Testis (tissue), 2 donors: ENCODE data around the gene KIF27.
"Not testable (repeated sequence)": the region's sequence is repeated elsewhere in the genome, so short reads cannot be mapped to it uniquely, and the experiment has no call there.

Experiments
- POLR2A ChIP-seq: fragments of 450-650 bp; IDR thresholded peaks from one replicate; pipeline ENCODE4 v1.6.1; 2017; ENCODE audit warnings: antibody characterized with exemption, mild to moderate bottlenecking, moderate library complexity
- TF ChIP-seq, protein P1 (sequence below), 3 experiments: fragments of 450-650 bp in 2 of 3; fragments of 200-600 bp in 1 of 3; sonication (generic) in 1 of 3; IDR thresholded peaks; one replicate each; pipeline ENCODE4 v1.5.1; 2016 to 2019; ENCODE audit warnings: antibody characterized with exemption in 3 of 3, mild to moderate bottlenecking in 2 of 3, moderate library complexity in 1 of 3

DNA sequence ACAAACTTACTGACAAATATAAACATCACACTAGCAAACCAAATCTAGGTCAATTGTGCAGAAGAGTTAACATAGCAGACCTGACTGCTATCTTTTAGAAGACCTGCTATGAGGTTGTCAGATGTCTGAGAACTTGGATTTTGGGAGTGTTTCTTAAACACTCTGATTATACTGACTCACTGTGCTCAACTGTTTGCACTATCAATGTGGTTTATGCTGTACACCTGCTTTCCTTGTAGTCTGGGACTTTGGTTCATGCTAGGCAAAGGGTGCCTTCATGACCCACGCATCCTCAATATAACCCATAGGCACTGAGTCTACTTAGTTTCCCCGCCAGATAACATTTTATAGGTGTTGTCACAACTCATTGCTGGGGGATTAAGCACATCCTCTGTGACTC lies 26.9 kb downstream of the KIF27 start:
- TF ChIP-seq, protein P1, sequence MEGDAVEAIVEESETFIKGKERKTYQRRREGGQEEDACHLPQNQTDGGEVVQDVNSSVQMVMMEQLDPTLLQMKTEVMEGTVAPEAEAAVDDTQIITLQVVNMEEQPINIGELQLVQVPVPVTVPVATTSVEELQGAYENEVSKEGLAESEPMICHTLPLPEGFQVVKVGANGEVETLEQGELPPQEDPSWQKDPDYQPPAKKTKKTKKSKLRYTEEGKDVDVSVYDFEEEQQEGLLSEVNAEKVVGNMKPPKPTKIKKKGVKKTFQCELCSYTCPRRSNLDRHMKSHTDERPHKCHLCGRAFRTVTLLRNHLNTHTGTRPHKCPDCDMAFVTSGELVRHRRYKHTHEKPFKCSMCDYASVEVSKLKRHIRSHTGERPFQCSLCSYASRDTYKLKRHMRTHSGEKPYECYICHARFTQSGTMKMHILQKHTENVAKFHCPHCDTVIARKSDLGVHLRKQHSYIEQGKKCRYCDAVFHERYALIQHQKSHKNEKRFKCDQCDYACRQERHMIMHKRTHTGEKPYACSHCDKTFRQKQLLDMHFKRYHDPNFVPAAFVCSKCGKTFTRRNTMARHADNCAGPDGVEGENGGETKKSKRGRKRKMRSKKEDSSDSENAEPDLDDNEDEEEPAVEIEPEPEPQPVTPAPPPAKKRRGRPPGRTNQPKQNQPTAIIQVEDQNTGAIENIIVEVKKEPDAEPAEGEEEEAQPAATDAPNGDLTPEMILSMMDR (IDR thresholded peaks at IDR 0.05) = not testable (repeated sequence)
- TF ChIP-seq POLR2A = not testable (repeated sequence)
